NAMALWA (cell line): Measurements from ENCODE around the gene TSACC.
"Not testable (repeated sequence)": the region's sequence is repeated elsewhere in the genome, so short reads cannot be mapped to it uniquely, and the experiment has no call there.

ENCODE experiments used
- DNase-seq: peaks from one replicate; pipeline ENCODE4 v3.0.0-alpha.2; 2015; ENCODE audit warnings: low spot score

The TSACC gene

GRCh38 chr1:156346636-156347035, 8.3 kb downstream of the TSACC start:
- DNase-seq: no peak

- no peak for DNase-seq
Observed at GRCh38 chr1:156347331-156347730, 9.0 kb downstream of the TSACC start.

GRCh38 chr1:156352481-156352880, 14.2 kb downstream of the TSACC start:
- not testable (repeated sequence) for DNase-seq

- no peak for DNase-seq
Observed at GRCh38 chr1:156356262-156356874, 18.0 kb downstream of the TSACC start.

GRCh38 chr1:156356875-156357534, 18.7 kb downstream of the TSACC start:
- peak; percentile 93 for DNase-seq

- no peak for DNase-seq
Observed at GRCh38 chr1:156357977-156358376, 19.7 kb downstream of the TSACC start.

- DNase-seq: no peak
Observed at GRCh38 chr1:156358641-156359040, 20.3 kb downstream of the TSACC start.

GRCh38 chr1:156359249-156359648, 20.9 kb downstream of the TSACC start:
- no peak for DNase-seq

GRCh38 chr1:156359973-156360372, 21.6 kb downstream of the TSACC start:
- DNase-seq: no peak

GRCh38 chr1:156360534-156360933, 22.2 kb downstream of the TSACC start:
- no peak for DNase-seq

GRCh38 chr1:156365754-156366153, 27.4 kb downstream of the TSACC start:
- DNase-seq: no peak

GRCh38 chr1:156366378-156367166, 28.2 kb downstream of the TSACC start:
- DNase-seq: no peak

GRCh38 chr1:156367383-156368156, 29.2 kb downstream of the TSACC start:
- no peak for DNase-seq

GRCh38 chr1:156368157-156368658, 29.9 kb downstream of the TSACC start:
- DNase-seq: no peak

- no peak for DNase-seq
Observed at GRCh38 chr1:156368889-156369684, 30.8 kb downstream of the TSACC start, which contains the start of gene RHBG. Gene RHBG, plus strand, starts transcription at chr1:156369211. Its CDS starts 39 bp downstream, at chr1:156369250.

GRCh38 chr1:156369685-156370286, 31.5 kb downstream of the TSACC start:
- not testable (repeated sequence) for DNase-seq

- DNase-seq: no peak
Observed at GRCh38 chr1:156371553-156372264, 33.4 kb downstream of the TSACC start.

GRCh38 chr1:156372265-156372586, 33.9 kb downstream of the TSACC start:
- no peak for DNase-seq

- no peak for DNase-seq
Observed at GRCh38 chr1:156372876-156373275, 34.5 kb downstream of the TSACC start.

- DNase-seq: no peak
Observed at GRCh38 chr1:156373546-156373945, 35.2 kb downstream of the TSACC start.
